ENCODE data around the gene ESRP2.

Gene ESRP2

DNA sequence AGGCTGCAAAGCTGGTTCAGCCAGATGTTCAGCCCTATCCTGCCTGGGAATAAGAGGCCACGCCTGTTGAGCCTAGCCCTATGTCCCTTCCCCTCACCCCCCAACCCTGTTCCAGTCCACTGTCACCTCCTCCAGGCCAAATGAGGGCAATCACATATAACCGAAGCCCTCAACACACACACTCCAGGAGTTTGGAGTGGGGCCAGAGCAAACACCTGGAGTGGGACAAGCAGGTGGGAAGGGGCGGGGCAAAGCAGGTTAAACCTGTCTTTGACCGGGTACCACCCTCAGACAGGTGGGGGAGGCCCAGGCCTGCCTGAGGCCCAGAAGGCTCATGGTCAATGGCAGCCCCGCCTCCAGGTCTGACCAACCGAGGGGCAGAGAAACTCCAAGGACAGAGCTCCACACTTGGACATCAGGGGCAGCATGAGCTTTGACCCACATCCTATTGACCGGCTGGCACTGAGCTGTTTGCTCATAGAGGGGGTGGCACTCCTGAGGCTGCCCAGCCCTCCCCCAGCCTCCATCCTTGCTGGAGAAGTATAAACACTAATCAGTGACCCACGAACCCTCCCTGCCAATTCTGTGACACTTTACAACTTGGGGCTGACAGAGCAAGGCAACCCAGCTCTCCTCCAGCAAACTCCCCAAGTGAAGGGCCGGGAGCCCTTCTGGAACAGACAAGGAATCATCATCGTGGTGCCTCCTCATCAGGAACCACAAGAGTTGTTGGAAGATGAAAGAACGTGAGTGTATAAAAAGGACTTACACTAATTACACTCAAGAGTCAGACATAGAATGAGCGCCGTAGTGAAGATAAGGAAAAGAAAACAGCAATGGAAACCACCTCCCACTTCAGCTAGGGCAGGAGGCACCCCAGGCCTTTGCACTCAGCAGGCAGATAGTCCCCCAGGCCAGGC lies 1.5 kb downstream of the ESRP2 start:
- H3K27me3 ChIP-seq (ENCODE audit: insufficient read depth, poor library complexity, severe bottlenecking) = no peaks in the 10 kb centered on the region
- no peak overlapping the region for H3K27ac ChIP-seq (replicated peaks)
- DNase-seq (ENCODE audit: low read depth in 1 of 2, low spot score in 1 of 2) = peak in 1 of 2 experiments; percentile 34
- H3K4me3 ChIP-seq (replicated peaks; ENCODE audit: insufficient read depth, low read length) = no peak overlapping the region
- TF ChIP-seq POLR2AphosphoS5 (IDR thresholded peaks at IDR 0.05; ENCODE audit: low read depth) (0 out of 2 replicates have a peak, but pooled peaks have one; percentile 35), SPI1 (IDR thresholded peaks at IDR 0.05; ENCODE audit: borderline replicate concordance, low read depth) (no peak)

GRCh38 chr16:68233835-68234187 lies 2.1 kb downstream of the ESRP2 start:
- TF ChIP-seq, protein P1, sequence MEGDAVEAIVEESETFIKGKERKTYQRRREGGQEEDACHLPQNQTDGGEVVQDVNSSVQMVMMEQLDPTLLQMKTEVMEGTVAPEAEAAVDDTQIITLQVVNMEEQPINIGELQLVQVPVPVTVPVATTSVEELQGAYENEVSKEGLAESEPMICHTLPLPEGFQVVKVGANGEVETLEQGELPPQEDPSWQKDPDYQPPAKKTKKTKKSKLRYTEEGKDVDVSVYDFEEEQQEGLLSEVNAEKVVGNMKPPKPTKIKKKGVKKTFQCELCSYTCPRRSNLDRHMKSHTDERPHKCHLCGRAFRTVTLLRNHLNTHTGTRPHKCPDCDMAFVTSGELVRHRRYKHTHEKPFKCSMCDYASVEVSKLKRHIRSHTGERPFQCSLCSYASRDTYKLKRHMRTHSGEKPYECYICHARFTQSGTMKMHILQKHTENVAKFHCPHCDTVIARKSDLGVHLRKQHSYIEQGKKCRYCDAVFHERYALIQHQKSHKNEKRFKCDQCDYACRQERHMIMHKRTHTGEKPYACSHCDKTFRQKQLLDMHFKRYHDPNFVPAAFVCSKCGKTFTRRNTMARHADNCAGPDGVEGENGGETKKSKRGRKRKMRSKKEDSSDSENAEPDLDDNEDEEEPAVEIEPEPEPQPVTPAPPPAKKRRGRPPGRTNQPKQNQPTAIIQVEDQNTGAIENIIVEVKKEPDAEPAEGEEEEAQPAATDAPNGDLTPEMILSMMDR (IDR thresholded peaks at IDR 0.05; ENCODE audit: insufficient read depth, low read length) = no peak
- TF ChIP-seq POLR2AphosphoS5 (IDR thresholded peaks at IDR 0.05; ENCODE audit: low read depth) (no peak), SPI1 (IDR thresholded peaks at IDR 0.05; ENCODE audit: borderline replicate concordance, low read depth) (no peak), GABPA (IDR thresholded peaks at IDR 0.05; ENCODE audit: low read depth) (no peak)
- TF ChIP-seq, protein P2, sequence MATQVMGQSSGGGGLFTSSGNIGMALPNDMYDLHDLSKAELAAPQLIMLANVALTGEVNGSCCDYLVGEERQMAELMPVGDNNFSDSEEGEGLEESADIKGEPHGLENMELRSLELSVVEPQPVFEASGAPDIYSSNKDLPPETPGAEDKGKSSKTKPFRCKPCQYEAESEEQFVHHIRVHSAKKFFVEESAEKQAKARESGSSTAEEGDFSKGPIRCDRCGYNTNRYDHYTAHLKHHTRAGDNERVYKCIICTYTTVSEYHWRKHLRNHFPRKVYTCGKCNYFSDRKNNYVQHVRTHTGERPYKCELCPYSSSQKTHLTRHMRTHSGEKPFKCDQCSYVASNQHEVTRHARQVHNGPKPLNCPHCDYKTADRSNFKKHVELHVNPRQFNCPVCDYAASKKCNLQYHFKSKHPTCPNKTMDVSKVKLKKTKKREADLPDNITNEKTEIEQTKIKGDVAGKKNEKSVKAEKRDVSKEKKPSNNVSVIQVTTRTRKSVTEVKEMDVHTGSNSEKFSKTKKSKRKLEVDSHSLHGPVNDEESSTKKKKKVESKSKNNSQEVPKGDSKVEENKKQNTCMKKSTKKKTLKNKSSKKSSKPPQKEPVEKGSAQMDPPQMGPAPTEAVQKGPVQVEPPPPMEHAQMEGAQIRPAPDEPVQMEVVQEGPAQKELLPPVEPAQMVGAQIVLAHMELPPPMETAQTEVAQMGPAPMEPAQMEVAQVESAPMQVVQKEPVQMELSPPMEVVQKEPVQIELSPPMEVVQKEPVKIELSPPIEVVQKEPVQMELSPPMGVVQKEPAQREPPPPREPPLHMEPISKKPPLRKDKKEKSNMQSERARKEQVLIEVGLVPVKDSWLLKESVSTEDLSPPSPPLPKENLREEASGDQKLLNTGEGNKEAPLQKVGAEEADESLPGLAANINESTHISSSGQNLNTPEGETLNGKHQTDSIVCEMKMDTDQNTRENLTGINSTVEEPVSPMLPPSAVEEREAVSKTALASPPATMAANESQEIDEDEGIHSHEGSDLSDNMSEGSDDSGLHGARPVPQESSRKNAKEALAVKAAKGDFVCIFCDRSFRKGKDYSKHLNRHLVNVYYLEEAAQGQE (IDR thresholded peaks at IDR 0.05; ENCODE audit: insufficient replicate concordance, low read depth) = no peak
- Histone ChIP-seq H3K4me3 (replicated peaks; ENCODE audit: insufficient read depth, low read length) (no peak overlapping the region), H3K27ac (replicated peaks) (no peak overlapping the region), H3K27me3 (ENCODE audit: insufficient read depth, poor library complexity, severe bottlenecking) (no peaks in the 10 kb centered on the region)
- DNase-seq (ENCODE audit: low read depth in 1 of 2, low spot score in 1 of 2) = peak in 1 of 2 experiments; percentile 25

GRCh38 chr16:68233085-68233834 lies 2.7 kb downstream of the ESRP2 start:
- TF ChIP-seq POLR2AphosphoS5 (IDR thresholded peaks at IDR 0.05; ENCODE audit: low read depth) (no peak), SPI1 (IDR thresholded peaks at IDR 0.05; ENCODE audit: borderline replicate concordance, low read depth) (no peak), GABPA (IDR thresholded peaks at IDR 0.05; ENCODE audit: low read depth) (no peak)
- TF ChIP-seq, protein P1 (IDR thresholded peaks at IDR 0.05; ENCODE audit: insufficient read depth, low read length) = no peak
- TF ChIP-seq, protein P2 (IDR thresholded peaks at IDR 0.05; ENCODE audit: insufficient replicate concordance, low read depth) = no peak
- Histone ChIP-seq H3K27ac (replicated peaks) (no peak overlapping the region), H3K27me3 (ENCODE audit: insufficient read depth, poor library complexity, severe bottlenecking) (no peaks in the 10 kb centered on the region), H3K4me3 (replicated peaks; ENCODE audit: insufficient read depth, low read length) (no peak overlapping the region)
- DNase-seq (ENCODE audit: low read depth in 1 of 2, low spot score in 1 of 2) = no peak

DNA sequence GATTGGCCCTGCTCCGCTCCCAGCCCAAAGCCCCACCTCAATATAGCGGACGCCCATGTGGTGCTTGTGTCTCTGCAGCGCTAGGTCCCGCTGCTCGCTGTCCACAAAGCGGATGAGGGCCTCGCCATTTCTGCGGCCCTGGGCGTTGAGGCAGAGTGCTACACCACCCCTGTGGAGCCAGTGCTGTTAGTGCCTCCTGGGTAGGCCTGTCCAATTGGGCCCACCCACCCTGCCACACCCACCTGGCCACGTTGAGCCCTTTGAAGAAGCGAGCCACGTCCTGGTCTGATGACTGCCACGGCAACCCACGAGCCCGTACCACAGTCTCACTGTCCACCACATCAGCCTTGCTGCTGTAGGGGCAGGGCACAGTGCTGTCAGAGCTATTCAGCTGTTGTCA lies 3.6 kb downstream of the ESRP2 start:
- H3K27ac ChIP-seq (replicated peaks) = no peak overlapping the region
- TF ChIP-seq, protein P2 (IDR thresholded peaks at IDR 0.05; ENCODE audit: insufficient replicate concordance, low read depth) = no peak
- no peak for TF ChIP-seq GABPA (IDR thresholded peaks at IDR 0.05; ENCODE audit: low read depth)
- no peak for TF ChIP-seq SPI1 (IDR thresholded peaks at IDR 0.05; ENCODE audit: borderline replicate concordance, low read depth)
- TF ChIP-seq, protein P1 (IDR thresholded peaks at IDR 0.05; ENCODE audit: insufficient read depth, low read length) = no peak
- no peak for TF ChIP-seq POLR2AphosphoS5 (IDR thresholded peaks at IDR 0.05; ENCODE audit: low read depth)
- no peak for DNase-seq (ENCODE audit: low read depth in 1 of 2, low spot score in 1 of 2)
- H3K27me3 ChIP-seq (ENCODE audit: insufficient read depth, poor library complexity, severe bottlenecking) = no peaks in the 10 kb centered on the region
- H3K4me3 ChIP-seq (replicated peaks; ENCODE audit: insufficient read depth, low read length) = no peak overlapping the region
